ENCODE results near the gene OR6K3. TPM values are rescaled to one million over a fixed set of nuclear protein-coding genes. Genes with fewer than 3 reads are reported as not detected.
"Not testable (repeated sequence)": the region's sequence is repeated elsewhere in the genome, so short reads cannot be mapped to it uniquely, and the experiment has no call there.

Gene OR6K3
- polyA plus RNA-seq, 1 donor (not counting 4 experiments of a cell fraction or from before 2014, with no cell fraction given): not detected

DNA sequence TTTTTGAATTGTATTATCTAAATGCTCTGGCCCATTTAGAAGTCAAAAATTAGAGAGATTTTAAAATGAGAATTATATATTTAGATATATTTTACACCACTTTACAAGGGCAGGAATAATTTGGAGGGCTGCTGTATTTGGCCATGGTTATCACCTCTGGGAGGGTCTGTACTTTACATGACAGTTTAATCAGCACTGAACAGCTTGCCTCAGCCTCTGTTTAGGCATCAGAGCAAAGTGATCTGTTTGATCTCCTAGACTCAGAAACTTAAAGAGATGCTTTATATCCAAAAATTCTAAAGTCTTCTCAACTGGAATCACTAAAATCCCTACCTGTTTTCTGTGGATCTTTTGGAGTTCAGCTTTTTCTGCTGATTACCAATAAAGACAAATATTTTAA lies 28.6 kb downstream of the OR6K3 start:
- TF ChIP-seq, protein P1, sequence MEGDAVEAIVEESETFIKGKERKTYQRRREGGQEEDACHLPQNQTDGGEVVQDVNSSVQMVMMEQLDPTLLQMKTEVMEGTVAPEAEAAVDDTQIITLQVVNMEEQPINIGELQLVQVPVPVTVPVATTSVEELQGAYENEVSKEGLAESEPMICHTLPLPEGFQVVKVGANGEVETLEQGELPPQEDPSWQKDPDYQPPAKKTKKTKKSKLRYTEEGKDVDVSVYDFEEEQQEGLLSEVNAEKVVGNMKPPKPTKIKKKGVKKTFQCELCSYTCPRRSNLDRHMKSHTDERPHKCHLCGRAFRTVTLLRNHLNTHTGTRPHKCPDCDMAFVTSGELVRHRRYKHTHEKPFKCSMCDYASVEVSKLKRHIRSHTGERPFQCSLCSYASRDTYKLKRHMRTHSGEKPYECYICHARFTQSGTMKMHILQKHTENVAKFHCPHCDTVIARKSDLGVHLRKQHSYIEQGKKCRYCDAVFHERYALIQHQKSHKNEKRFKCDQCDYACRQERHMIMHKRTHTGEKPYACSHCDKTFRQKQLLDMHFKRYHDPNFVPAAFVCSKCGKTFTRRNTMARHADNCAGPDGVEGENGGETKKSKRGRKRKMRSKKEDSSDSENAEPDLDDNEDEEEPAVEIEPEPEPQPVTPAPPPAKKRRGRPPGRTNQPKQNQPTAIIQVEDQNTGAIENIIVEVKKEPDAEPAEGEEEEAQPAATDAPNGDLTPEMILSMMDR (optimal IDR thresholded peaks at IDR 0.05 in 1 of 3, IDR thresholded peaks at IDR 0.05 in 1 of 3, conservative IDR thresholded peaks at IDR 0.05 in 1 of 3; ENCODE audit: extremely low read depth in 1 of 3, insufficient read depth in 2 of 3, low read length in 3 of 3): no peak
- TF ChIP-seq EZH2 (IDR thresholded peaks at IDR 0.05; ENCODE audit: low read length): no peak
- H3K79me2 ChIP-seq (ENCODE audit: control insufficient read depth, insufficient read depth, low read length): no peaks in the 10 kb centered on the region
- dilution Hi-C loops (cut with MboI; ENCODE audit: extremely low pct_ligation_motif_present, low sequenced_read_pairs): no loop called here
- no peak overlapping the region for H2AFZ ChIP-seq (ENCODE audit: control insufficient read depth, low read length)
- no peaks in the 10 kb centered on the region for H3K4me1 ChIP-seq (ENCODE audit: control insufficient read depth, extremely low read depth, insufficient read depth, low read length)
- no peaks in the 10 kb centered on the region for H3K9me3 ChIP-seq (ENCODE audit: control insufficient read depth, low read depth, low read length)
- H3K36me3 ChIP-seq (ENCODE audit: control insufficient read depth in 2 of 2, extremely low read depth in 1 of 2, insufficient read depth in 2 of 2, low read length in 2 of 2): no peaks in the 10 kb centered on the region
- H3K4me2 ChIP-seq (ENCODE audit: control insufficient read depth, extremely low read depth, insufficient read depth, low read depth, low read length): no peak overlapping the region
- no peak for FAIRE-seq
- H3K9me1 ChIP-seq (ENCODE audit: control insufficient read depth, extremely low read depth, insufficient read depth, low read length): no peaks in the 10 kb centered on the region
- no peaks in the 10 kb centered on the region for H3K27me3 ChIP-seq (ENCODE audit: control insufficient read depth, extremely low read depth, insufficient read depth, low read length)
- no peak for DNase-seq (ENCODE audit: low read depth, low spot score)
- no peak overlapping the region for H3K4me3 ChIP-seq (ENCODE audit: control insufficient read depth in 2 of 3, extremely low read depth in 1 of 3, insufficient read depth in 2 of 3, low read depth in 1 of 3, low read length in 3 of 3)
- H4K20me1 ChIP-seq (ENCODE audit: control insufficient read depth, extremely low read depth, insufficient read depth, low read length): no peaks in the 10 kb centered on the region
- H3K27ac ChIP-seq (ENCODE audit: control insufficient read depth, insufficient read depth, low read length): no peak overlapping the region
- no peak overlapping the region for H3K9ac ChIP-seq (ENCODE audit: control insufficient read depth, extremely low read depth, insufficient read depth, low read length)

DNA sequence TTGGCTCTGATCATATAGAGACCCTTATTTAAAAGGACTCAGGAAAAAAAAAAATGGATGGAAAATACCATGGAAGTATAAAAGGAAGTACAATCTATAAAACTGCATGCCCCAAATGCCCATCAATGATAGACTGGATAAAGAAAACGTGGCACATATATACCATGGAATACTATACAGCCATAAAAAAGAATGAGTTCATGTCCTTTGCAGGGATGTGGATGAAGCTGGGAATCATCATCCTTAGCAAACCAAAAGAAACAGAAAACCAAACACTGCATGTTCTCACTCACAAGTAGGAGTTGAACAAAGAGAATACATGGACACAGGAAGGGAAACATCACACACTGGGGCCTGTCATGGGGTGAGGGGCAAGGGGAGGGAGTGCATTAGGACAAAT lies 29.4 kb downstream of the OR6K3 start:
- FAIRE-seq; H3K9ac ChIP-seq (ENCODE audit: control insufficient read depth, extremely low read depth, insufficient read depth, low read length); H3K27ac ChIP-seq (ENCODE audit: control insufficient read depth, insufficient read depth, low read length); H4K20me1 ChIP-seq (ENCODE audit: control insufficient read depth, extremely low read depth, insufficient read depth, low read length); H2AFZ ChIP-seq (ENCODE audit: control insufficient read depth, low read length); H3K4me1 ChIP-seq (ENCODE audit: control insufficient read depth, extremely low read depth, insufficient read depth, low read length); dilution Hi-C loops (cut with MboI; ENCODE audit: extremely low pct_ligation_motif_present, low sequenced_read_pairs); H3K79me2 ChIP-seq (ENCODE audit: control insufficient read depth, insufficient read depth, low read length); H3K9me1 ChIP-seq (ENCODE audit: control insufficient read depth, extremely low read depth, insufficient read depth, low read length); H3K4me3 ChIP-seq (ENCODE audit: control insufficient read depth in 2 of 3, extremely low read depth in 1 of 3, insufficient read depth in 2 of 3, low read depth in 1 of 3, low read length in 3 of 3); H3K9me3 ChIP-seq (ENCODE audit: control insufficient read depth, low read depth, low read length); H3K4me2 ChIP-seq (ENCODE audit: control insufficient read depth, extremely low read depth, insufficient read depth, low read depth, low read length); H3K27me3 ChIP-seq (ENCODE audit: control insufficient read depth, extremely low read depth, insufficient read depth, low read length); DNase-seq (ENCODE audit: low read depth, low spot score); H3K36me3 ChIP-seq (ENCODE audit: control insufficient read depth in 2 of 2, extremely low read depth in 1 of 2, insufficient read depth in 2 of 2, low read length in 2 of 2): not testable (repeated sequence)

DNA sequence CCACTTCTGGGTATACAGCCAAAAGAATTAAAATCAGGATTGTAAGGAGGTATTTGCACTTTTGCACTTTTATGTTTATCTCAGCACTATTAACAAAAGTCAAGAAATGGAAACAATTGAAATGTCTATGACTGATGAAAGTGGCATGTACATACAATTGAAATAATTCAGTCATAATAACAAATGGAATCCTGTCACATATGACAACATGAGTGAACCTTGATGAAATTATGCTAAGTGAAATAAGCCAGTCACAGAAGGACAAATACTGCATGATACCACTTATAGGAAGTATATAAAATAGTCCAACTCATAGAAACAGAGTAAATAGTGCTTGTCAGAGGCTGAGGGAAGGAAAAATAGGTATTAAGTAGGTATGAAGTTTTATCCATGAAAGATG lies 30.6 kb downstream of the OR6K3 start:
- TF ChIP-seq, protein P1 (optimal IDR thresholded peaks at IDR 0.05 in 1 of 3, IDR thresholded peaks at IDR 0.05 in 1 of 3, conservative IDR thresholded peaks at IDR 0.05 in 1 of 3; ENCODE audit: extremely low read depth in 1 of 3, insufficient read depth in 2 of 3, low read length in 3 of 3): no peak
- TF ChIP-seq EZH2 (IDR thresholded peaks at IDR 0.05; ENCODE audit: low read length): no peak
- FAIRE-seq: no peak

More for the DNA sequence above, 30.6 kb downstream of the OR6K3 start:
- H4K20me1 ChIP-seq (ENCODE audit: control insufficient read depth, extremely low read depth, insufficient read depth, low read length): no peaks in the 10 kb centered on the region
- dilution Hi-C loops (cut with MboI; ENCODE audit: extremely low pct_ligation_motif_present, low sequenced_read_pairs): no loop called here
- H3K9ac ChIP-seq (ENCODE audit: control insufficient read depth, extremely low read depth, insufficient read depth, low read length): no peak overlapping the region
- no peak overlapping the region for H2AFZ ChIP-seq (ENCODE audit: control insufficient read depth, low read length)
- no peaks in the 10 kb centered on the region for H3K36me3 ChIP-seq (ENCODE audit: control insufficient read depth in 2 of 2, extremely low read depth in 1 of 2, insufficient read depth in 2 of 2, low read length in 2 of 2)
- H3K9me1 ChIP-seq (ENCODE audit: control insufficient read depth, extremely low read depth, insufficient read depth, low read length): no peaks in the 10 kb centered on the region
- no peaks in the 10 kb centered on the region for H3K79me2 ChIP-seq (ENCODE audit: control insufficient read depth, insufficient read depth, low read length)
- H3K4me1 ChIP-seq (ENCODE audit: control insufficient read depth, extremely low read depth, insufficient read depth, low read length): no peaks in the 10 kb centered on the region
- no peak overlapping the region for H3K27ac ChIP-seq (ENCODE audit: control insufficient read depth, insufficient read depth, low read length)
- H3K4me2 ChIP-seq (ENCODE audit: control insufficient read depth, extremely low read depth, insufficient read depth, low read depth, low read length): no peak overlapping the region
- no peak overlapping the region for H3K4me3 ChIP-seq (ENCODE audit: control insufficient read depth in 2 of 3, extremely low read depth in 1 of 3, insufficient read depth in 2 of 3, low read depth in 1 of 3, low read length in 3 of 3)
- H3K9me3 ChIP-seq (ENCODE audit: control insufficient read depth, low read depth, low read length): no peaks in the 10 kb centered on the region
- DNase-seq (ENCODE audit: low read depth, low spot score): no peak
- H3K27me3 ChIP-seq (ENCODE audit: control insufficient read depth, extremely low read depth, insufficient read depth, low read length): no peaks in the 10 kb centered on the region

Data from keratinocyte (primary cell).